Gastroesophageal sphincter (tissue), 4 donors: ENCODE measurements around the gene ZNF185. TPM values are rescaled to one million over a fixed set of nuclear protein-coding genes. Genes with fewer than 3 reads are reported as not detected.

Experiments used
- ATAC-seq: fragments of 150-250 bp; one replicate; pipeline ENCODE4 v1.9.1; 2016; ENCODE audit warnings: mild to moderate bottlenecking, moderate library complexity
- H3K27ac ChIP-seq, 4 donors: fragments of 200-600 bp; sonication (generic) in 3 of 4; 1 replicate in 3 of 4; 2 replicates in 1 of 4; pipeline ENCODE4 v1.5.1; 2016 to 2019
- H3K27me3 ChIP-seq: fragments of 200-600 bp; sonication (generic); one replicate; pipeline ENCODE4 v1.5.1; 2019
- H3K36me3 ChIP-seq, 2 donors: fragments of 200-600 bp; sonication (generic); one replicate each; pipeline ENCODE4 v1.5.1; 2019; ENCODE audit warnings: control low read depth in 1 of 2
- H3K4me1 ChIP-seq, 3 donors: fragments of 200-600 bp; sonication (generic); 1 replicate in 2 of 3; 2 replicates in 1 of 3; pipeline ENCODE4 v1.5.1; 2016 to 2019; ENCODE audit warnings: control low read depth in 2 of 3
- H3K4me3 ChIP-seq, 2 donors: fragments of 200-600 bp; sonication (generic); one replicate each; pipeline ENCODE4 v1.5.1; 2019; ENCODE audit warnings: mild to moderate bottlenecking in 1 of 2, moderate library complexity in 1 of 2
- H3K9me3 ChIP-seq, 3 donors: fragments of 200-600 bp; sonication (generic); one replicate each; pipeline ENCODE4 v1.5.1; 2017 to 2019; ENCODE audit warnings: control low read depth in 2 of 3
- EP300 ChIP-seq: sonication (generic); formaldehyde crosslinking; IDR thresholded peaks from one replicate; pipeline ENCODE4 v1.6.1; 2017; ENCODE audit warnings: antibody characterized with exemption, mild to moderate bottlenecking
- POLR2A ChIP-seq, 2 donors: fragments of 450-650 bp; IDR thresholded peaks; one replicate each; pipeline ENCODE4 v1.6.1; 2017; ENCODE audit warnings: antibody characterized with exemption in 2 of 2, mild to moderate bottlenecking in 2 of 2, moderate library complexity in 1 of 2
- POLR2AphosphoS5 ChIP-seq: sonication (generic); formaldehyde crosslinking; IDR thresholded peaks from one replicate; pipeline ENCODE4 v1.6.1; 2017; ENCODE audit warnings: antibody characterized with exemption
- WGBS, 2 donors: methylation state at CpG; one replicate each; pipeline ENCODE4 v1.1.5; 2018; ENCODE audit warnings: low coverage in 1 of 2; 5-methylcytosine and 5-hydroxymethylcytosine counted together
- total RNA-seq, 4 donors: library from RNA; depleted of rRNA; stranded (reverse); fragments of >200 nt; gene quantifications; one replicate each; pipeline ENCODE4 v1.1.0, GENCODE V29; 2016
- TF ChIP-seq, protein P1 (sequence below), 4 experiments: fragments of 200-600 bp in 2 of 4; fragments of 450-650 bp in 2 of 4; sonication (generic) in 1 of 4; IDR thresholded peaks; one replicate each; pipeline ENCODE4 v1.5.1; 2017 to 2019; ENCODE audit warnings: antibody characterized with exemption in 4 of 4, mild to moderate bottlenecking in 2 of 4, moderate library complexity in 2 of 4

Gene ZNF185
- total RNA-seq, 4 donors from 2014 or later, result 2.7 to 13.7 (median 3.6) TPM

DNA sequence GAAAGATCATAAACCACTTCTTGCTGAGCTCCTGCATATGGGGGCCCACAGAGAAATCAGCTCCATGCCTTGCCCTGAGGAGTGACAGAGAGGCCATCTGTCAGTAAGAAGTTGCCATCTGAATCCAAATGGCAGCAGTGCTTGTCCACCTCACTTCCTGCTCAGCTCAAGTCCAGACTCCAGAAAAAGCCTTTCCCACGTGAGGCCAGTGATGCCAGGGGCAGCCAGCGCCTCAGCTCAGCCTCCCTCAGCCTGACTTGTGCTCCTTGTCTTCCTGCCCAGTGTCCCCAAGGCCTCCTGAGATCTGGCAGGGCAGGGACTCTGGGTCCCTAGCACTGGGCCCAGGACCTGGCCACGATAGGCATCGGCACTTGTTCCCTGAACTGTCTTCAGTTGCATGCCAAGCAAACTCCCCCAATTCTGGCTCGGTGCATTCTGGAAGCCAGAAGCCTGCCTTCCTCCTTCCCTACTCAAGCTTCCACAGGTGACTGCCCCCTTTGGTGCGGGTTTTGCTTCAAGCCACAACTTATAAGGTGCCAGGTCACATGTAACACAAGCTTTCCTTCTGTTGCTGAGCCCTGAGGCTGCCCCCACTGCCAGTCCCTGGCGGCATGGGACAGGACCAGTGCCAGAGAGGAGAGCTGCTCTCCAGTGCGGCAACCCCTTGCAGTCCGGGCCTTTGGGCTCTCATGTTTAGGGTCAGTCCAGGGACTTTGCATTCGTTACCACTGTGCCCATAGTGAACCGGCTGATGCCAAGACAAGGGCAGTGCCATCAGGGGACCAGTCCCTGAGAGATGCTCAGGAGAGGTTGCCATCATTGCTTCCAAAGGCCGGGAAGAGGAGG lies 2.2 kb downstream of the ZNF185 start:
- TF ChIP-seq POLR2A (IDR thresholded peaks at IDR 0.05) (no peak), EP300 (no peak), POLR2AphosphoS5 (no peak)
- TF ChIP-seq, protein P1, sequence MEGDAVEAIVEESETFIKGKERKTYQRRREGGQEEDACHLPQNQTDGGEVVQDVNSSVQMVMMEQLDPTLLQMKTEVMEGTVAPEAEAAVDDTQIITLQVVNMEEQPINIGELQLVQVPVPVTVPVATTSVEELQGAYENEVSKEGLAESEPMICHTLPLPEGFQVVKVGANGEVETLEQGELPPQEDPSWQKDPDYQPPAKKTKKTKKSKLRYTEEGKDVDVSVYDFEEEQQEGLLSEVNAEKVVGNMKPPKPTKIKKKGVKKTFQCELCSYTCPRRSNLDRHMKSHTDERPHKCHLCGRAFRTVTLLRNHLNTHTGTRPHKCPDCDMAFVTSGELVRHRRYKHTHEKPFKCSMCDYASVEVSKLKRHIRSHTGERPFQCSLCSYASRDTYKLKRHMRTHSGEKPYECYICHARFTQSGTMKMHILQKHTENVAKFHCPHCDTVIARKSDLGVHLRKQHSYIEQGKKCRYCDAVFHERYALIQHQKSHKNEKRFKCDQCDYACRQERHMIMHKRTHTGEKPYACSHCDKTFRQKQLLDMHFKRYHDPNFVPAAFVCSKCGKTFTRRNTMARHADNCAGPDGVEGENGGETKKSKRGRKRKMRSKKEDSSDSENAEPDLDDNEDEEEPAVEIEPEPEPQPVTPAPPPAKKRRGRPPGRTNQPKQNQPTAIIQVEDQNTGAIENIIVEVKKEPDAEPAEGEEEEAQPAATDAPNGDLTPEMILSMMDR (IDR thresholded peaks at IDR 0.05), result no peak
- WGBS, 2 donors, result 83% methylated on average over 1 of the region's 12 CpGs; no CpG with 5 or more reads in 1 of the 2 donors
- no peaks in the 10 kb centered on the region for H3K9me3 ChIP-seq
- H3K4me3 ChIP-seq, result no peak overlapping the region
- H3K4me1 ChIP-seq, result peaks cover 0 to 4% (median 0%) of the 10 kb centered on the region in 3 donors
- peaks cover 18% of the 10 kb centered on the region for H3K27me3 ChIP-seq
- H3K36me3 ChIP-seq, result no peaks in the 10 kb centered on the region
- no peak overlapping the region for H3K27ac ChIP-seq
- ATAC-seq, result no peak

- 100% methylated on average over 1 to 3 of the region's 8 CpGs for WGBS, 2 donors
- Histone ChIP-seq H3K4me1 (peaks cover 0 to 4% (median 0%) of the 10 kb centered on the region in 3 donors), H3K4me3 (no peak overlapping the region), H3K27me3 (peaks cover 18% of the 10 kb centered on the region), H3K9me3 (no peaks in the 10 kb centered on the region), H3K27ac (no peak overlapping the region), H3K36me3 (no peaks in the 10 kb centered on the region)
- TF ChIP-seq, protein P1 (IDR thresholded peaks at IDR 0.05), result no peak
- no peak for TF ChIP-seq POLR2A (IDR thresholded peaks at IDR 0.05)
- TF ChIP-seq POLR2AphosphoS5, result no peak
- no peak for TF ChIP-seq EP300
- ATAC-seq, result no peak
Measured at GRCh38 chrX:152900937-152901445, 3.1 kb downstream of the ZNF185 start.

GRCh38 chrX:152901816-152902501 lies 4.1 kb downstream of the ZNF185 start:
- no peak overlapping the region for H3K4me3 ChIP-seq
- WGBS, 2 donors, result 100% methylated on average over 3 of the region's 15 CpGs; no CpG with 5 or more reads in 1 of the 2 donors
- H3K4me1 ChIP-seq, result peaks cover 0 to 4% (median 0%) of the 10 kb centered on the region in 3 donors
- peaks cover 18% of the 10 kb centered on the region for H3K27me3 ChIP-seq
- TF ChIP-seq, protein P1 (IDR thresholded peaks at IDR 0.05), result no peak
- no peak for TF ChIP-seq POLR2AphosphoS5
- no peak for TF ChIP-seq EP300
- no peak for TF ChIP-seq POLR2A (IDR thresholded peaks at IDR 0.05)
- no peaks in the 10 kb centered on the region for H3K36me3 ChIP-seq
- H3K27ac ChIP-seq, result no peak overlapping the region
- no peak for ATAC-seq
- no peaks in the 10 kb centered on the region for H3K9me3 ChIP-seq

DNA sequence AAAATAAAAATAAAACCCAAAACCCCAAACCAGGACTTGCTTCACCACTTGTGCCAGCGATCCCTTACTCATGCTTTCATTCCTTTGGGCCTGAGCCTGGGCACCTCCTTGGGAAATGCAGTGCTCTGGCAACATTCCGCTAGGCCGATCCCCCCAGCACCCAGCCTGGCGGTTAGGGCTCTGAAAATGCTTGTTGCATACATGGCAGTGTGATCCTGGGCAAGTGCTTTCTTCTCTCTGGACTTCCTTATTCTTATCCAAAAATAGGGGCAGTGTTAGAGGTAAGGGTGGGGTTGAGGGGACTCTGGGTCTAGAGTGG lies 4.6 kb downstream of the ZNF185 start:
- no peak overlapping the region for H3K4me3 ChIP-seq
- H3K27me3 ChIP-seq, result peaks cover 18% of the 10 kb centered on the region
- no peak overlapping the region for H3K27ac ChIP-seq
- ATAC-seq, result no peak
- TF ChIP-seq POLR2A (IDR thresholded peaks at IDR 0.05) (no peak), EP300 (no peak), POLR2AphosphoS5 (no peak)
- TF ChIP-seq, protein P1 (IDR thresholded peaks at IDR 0.05), result no peak
- no peaks in the 10 kb centered on the region for H3K9me3 ChIP-seq
- peaks cover 0 to 4% (median 0%) of the 10 kb centered on the region in 3 donors for H3K4me1 ChIP-seq
- WGBS, 2 donors, result 93 to 100% methylated on average over 3 to 4 of the region's 4 CpGs
- H3K36me3 ChIP-seq, result no peaks in the 10 kb centered on the region
